ENCODE measurements around the gene RAB4A.
A peak's percentile ranks its signal among the peaks of the same experiment; 100 is the strongest.

The RAB4A gene, protein sequence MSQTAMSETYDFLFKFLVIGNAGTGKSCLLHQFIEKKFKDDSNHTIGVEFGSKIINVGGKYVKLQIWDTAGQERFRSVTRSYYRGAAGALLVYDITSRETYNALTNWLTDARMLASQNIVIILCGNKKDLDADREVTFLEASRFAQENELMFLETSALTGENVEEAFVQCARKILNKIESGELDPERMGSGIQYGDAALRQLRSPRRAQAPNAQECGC

DNA sequence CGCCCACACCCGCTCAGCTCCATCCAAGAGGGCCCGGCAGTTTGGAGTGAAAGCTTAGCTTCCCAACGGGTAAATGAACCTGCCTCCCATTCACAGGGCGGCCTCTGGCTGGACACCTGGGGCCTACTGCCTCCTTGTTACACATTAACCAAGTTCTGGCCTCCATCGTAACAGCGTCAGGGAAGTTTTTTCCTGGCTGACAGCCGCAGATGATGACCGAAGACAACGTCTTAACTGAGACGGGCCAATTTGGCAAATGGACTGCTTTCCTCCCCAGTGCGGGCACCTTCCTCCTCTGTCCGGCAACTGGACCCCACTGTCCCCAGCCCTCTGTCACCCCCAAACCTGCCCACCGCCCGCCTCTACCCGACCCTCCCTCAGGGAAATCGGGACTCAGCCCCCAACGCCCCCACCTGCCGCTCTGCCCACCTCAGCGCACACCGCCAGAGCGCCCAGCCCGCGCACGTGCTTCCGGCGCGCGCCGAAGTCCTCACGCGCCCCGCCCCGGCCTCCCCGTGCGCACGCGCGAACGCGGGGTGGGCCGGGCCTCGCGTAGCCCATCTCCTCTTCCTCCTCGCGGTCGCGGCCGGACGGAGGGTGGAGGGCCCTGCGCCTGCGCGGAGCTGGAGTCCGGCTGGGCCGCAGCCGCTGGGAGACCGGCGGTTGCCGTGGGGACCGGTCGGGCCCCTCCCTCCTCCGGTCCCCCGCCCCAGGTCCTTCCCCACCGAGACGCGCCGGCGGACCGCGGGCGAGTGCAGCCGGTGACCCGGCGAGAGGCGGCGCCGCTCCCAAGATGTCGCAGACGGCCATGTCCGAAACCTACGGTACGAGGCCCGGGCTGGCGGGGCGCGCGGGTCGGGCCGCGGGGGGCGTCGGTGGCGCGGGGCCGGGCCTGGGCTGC lies at the start of gene RAB4A:
TSS of gene RAB4A (plus strand) at position 565 of the 901 bp plus-strand sequence. CDS start at position 794, 229 bp downstream.
- peak; percentile 65 for DNase-seq (ENCODE audit: low read depth)

DNA sequence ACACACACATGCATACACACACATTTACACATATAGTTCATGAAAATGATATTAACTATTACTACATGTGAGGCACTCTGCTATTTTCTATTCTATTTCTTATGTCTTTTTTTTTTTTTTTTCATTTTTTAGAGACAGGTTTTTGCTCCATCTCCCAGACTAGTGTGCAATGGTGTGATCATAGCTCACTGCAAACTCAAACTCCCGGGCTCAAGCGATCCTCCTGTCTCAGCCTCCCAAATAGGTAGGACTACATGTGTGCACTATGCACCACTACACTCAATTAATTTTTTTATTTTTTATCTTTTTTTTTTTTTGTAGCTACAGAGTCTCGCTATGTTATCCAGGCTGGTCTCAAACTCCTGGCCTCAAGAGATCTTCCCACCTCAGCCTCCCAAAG lies 48.8 kb upstream of the RAB4A start:
- DNase-seq (ENCODE audit: low read depth): no peak

DNA sequence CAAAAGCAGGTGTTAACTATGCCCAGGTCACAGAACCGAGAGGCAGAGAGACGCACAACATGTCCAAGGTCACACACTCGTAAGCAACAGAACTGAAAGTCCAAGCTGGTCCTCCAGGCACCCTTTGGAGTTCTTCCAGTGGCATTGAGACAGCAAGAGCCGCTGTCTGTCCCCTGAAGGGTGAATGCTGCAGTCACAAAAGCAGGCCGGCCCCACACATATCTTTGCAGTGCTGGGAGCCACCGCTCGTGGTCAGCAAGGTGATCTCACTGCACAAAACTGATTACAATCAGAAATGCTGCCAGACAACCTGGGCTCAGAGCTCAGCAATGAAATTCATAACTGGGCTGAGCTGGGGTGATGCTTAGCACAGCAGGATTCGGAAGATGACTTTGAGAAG lies 47.4 kb upstream of the RAB4A start:
- no peak for DNase-seq (ENCODE audit: low read depth)

DNA sequence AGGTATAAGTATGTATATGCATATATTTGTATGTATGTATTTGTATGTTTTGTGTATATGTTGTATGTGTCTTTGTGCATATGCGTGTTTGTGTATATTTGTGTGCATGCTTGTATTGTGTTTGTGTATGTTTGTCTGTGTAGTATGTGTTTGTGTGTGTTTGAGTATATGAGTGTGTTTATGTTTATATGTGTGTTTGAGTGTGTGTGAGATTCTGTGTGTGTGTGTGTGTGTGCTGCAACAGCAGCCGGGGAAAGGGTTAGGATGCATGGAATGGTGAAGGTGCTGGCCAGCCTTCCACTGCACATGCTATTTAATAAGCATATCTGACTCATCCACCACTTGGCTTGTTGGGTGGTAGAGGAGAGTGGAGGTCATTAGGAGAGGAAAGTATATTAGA lies 46.6 kb upstream of the RAB4A start:
- no peak for DNase-seq (ENCODE audit: low read depth)

DNA sequence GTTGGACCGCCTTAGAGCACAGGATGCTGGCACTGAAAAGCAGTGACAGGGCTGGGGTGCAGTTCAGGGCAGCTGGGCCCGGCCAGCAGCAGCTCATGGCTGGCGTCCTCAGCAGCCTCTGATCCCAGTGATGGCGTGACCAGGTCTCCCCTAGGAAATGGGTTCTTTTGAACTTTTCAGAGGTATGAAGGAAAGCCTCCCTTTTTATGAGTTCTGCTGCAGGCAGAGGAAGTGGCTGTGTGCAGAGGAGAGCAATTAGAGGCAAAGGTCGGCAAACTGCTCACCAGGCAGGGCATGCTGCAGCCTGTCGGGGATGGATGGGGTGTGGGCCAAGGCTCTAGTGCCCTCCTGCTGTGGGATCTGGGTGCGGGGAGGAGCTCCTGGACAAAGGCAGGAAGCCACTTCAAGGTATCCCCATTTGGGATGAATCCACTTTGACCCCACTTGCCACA lies 45.6 kb upstream of the RAB4A start:
- no peak for DNase-seq (ENCODE audit: low read depth)

DNA sequence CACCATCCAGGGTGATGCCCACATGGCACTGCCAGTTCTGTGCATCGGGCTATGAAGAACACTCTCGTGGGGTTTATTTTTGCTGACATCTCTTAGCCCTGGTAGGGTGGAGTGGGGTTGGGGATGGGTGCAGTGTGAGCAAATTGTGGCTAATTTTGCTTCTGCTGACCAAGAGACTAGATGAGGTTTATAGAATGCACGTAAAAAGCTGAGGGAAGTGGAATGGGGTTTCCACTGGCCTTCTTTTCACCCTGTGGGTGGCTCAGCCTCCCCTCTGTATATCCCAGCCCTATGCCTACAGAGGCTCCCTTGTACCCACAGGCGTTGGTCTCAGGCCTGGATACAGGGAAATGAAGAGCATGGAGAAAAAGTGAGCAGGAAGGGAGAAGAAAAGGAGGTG lies 44.1 kb upstream of the RAB4A start:
- DNase-seq (ENCODE audit: low read depth): no peak

DNA sequence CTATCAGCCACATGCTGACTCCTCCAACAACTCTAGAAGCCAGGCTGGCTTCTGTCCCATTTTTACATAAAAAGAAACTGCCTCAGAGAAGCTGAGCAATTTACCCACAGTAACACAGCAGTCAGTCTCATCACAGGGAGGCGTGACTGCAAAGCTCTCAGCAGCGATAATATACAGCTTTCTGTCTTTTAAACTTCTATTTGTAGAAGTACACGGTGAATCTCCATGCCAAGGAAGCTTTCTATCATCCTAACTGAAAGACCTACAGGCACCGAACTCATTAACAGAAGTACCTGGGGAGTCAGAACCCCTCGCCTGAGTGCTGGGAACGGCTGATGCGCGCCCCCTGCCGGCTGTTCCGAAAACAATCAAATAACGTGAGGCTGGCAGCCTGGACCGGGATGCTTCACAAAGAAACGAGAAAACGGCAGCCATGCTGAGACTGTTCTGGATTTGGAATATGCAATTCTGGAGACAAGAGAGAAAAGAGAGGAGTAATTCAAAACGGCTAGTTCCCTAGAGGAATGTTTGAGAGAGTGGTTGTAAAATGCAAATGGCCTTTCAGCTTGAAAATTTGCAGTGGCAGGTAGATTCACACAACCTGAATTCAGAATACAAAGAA lies 43.5 kb upstream of the RAB4A start:
- DNase-seq (ENCODE audit: low read depth): peak; percentile 70

DNA sequence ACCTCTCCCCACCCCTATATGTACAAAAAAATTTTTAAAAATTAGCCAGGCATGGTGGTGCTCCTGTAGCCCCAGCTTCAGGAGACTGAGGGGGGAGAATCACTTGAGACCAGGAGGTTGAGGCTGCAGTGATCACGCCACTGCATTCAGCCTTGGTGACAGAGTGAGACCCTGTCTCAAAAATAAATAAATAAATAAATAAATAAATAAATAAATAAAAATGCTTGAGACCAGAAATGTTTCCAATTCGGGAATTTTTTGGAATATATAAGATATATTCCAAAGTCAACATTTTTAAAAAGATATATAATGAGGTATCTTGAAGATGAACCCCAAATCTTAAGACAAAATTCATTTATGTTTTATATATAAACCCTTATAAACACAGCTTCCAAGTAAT lies 42.4 kb upstream of the RAB4A start:
- no peak for DNase-seq (ENCODE audit: low read depth)

DNA sequence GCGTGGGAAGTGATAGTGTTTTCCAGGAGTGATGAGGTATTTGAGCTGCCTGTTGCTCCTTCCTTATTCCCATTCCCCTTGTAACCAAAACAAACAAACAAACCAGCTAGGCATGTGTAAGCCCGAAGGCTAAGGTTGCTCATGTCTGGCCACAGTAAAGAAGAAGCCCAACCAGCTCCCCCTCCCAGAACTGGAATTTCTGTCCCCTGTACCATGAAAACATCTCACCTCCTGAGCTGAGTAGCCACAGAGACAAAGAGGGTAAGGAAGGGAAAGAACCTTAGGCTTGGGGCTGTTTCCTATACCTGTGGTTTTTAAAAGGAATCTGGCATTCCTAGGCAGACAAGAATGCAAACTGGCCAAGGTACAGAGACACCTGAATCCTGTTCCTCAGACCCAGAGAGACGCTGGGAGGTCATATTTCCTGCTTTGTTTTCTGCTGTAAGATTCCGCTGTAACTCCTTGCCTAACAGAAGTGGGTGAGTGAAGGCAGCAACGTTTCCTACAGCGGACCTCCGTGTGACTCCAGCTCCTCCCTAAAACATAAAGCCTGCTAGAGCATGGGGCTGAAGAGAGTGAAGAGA lies 41.7 kb upstream of the RAB4A start:
- DNase-seq (ENCODE audit: low read depth): no peak

DNA sequence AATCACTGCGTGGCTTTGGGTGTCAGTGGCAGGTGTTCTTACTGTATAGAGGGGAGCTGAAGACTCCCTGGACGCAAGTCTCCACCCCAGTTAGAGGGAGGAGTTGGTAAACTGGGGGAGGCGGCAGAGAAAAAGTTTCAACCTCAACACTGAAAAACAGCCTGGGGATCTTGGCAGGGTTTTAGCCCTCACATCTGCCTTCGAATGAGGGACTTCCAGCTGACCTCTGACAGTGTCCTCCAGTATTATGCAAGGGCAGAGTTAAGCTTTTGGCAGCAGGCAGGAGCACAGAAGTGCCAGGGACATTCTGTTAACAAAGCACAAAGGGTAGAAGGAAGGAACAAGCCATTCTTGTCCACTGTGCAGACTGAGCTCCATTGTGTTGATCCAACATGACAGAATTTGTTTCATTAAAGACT lies 41.2 kb upstream of the RAB4A start:
- no peak for DNase-seq (ENCODE audit: low read depth)

DNA sequence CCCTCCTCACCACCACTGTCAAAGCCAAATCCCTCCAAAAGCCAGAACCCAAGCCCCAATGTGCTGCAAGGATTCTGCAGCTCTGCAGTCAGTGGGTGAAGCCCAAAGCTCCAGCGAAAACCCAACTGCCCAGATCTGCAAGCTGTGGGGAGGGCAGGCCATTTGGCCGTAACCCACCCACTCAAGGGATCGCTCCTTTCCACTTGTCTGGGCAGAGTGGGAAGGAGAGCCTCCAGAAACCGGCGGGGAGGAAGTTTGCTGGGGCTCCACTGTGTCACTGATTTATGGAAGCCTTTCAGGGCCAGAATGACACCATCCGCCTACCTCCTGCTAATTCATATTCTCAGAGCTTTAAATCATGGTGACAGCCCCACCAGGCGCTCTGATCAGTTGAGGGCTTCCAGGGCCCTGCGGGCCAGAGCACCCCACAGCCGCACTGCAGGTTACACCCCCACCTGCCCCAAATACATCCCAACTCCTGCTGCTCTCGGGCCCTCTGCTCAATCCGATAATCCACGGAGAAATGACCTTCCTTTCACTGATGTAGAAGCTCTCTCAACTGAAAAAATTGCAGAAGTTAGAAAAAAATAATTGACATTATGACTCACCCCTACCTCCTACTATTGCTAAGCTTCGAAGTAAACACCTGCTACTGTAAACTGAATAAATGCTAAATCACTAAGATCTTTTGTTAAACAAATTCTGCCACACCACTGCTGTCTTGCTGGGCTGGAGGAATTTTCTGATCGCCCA lies 40.6 kb upstream of the RAB4A start:
- no peak for DNase-seq (ENCODE audit: low read depth)

DNA sequence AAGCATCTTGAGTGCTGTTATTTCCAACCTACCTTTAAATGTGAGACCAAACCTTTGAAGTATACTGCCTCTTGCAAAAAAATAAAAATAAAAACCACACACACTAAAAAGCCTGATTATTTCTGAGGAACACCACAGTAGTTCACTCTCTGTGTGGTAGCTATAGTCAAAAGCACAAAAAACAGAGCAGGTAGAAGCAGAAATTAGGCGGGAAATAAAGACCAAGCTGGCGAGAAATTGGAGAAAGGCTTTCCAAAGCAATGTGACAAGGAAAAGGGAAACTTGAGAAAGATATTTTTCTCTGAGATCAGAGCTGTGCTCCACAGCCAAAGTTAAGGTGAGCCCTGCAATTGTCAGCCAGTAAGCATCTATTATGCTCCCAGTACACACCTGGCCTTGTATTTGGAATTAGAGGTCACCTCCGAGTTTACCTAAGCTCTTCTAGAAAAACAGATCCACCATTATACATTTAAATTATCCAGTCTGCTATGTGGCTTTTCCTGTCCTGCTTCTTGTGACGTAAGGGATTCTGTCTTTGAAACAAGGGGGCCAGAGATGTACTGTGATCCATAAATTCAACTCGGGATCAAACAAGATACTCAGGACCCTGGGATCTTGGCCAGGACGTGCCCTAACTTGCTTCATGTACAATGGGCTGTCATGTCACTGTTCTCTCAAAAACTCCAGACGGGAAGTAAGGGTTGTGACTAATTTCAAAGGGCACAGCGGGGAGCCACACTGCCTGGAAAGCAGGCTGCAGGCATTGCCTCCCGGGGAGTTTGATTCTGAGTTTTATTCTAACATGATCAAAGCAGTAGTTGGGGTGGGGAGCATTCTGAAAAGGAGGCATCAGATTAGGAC lies 39.8 kb upstream of the RAB4A start:
- no peak for DNase-seq (ENCODE audit: low read depth)

DNA sequence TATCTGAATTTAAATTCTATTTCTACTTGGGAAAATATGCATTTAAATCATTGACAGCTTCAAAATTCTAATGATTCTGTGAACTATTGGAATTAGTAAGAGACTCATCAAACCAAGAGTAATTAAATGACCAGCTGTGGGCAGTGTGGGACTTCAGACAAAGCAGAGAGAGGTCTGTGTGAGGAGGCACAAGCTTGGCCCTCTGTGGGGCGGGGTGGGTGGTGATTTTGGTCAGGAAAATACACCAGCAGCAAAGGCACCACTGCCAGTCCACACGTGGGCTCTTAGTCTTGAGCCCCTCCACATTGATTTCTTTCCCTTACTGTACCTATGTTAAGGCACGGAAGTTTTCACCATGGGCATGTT lies 39.2 kb upstream of the RAB4A start:
- no peak for DNase-seq (ENCODE audit: low read depth)

DNA sequence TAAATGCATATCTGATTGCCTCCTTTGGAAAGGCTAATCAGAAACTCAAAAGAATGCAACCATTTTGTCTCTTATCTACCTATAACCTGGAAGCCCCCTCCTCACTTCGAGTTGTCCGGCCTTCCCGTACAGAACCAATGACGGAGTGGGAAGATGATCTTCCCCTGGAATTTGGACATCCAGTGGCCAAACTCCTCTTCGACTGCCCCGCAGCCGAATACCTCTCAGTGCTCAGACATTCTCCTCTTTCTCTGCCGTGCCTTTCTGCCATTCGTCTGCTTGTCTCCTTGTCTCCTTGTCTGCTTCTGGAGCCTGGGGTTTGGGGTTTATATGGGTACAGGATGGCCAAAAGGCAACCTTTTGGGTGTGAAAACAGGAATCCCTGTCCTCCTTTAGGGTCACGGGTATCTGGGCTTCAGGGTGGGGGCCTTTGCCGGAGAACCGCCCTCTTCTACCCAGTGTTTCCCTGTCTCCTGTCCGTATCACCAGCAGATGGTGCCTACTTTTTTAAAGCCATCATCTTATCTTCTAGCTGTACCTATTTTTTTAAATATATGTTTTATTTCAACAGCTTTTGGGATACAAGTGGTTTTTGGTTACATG lies 35.9 kb upstream of the RAB4A start:
- no peak for DNase-seq (ENCODE audit: low read depth)

DNA sequence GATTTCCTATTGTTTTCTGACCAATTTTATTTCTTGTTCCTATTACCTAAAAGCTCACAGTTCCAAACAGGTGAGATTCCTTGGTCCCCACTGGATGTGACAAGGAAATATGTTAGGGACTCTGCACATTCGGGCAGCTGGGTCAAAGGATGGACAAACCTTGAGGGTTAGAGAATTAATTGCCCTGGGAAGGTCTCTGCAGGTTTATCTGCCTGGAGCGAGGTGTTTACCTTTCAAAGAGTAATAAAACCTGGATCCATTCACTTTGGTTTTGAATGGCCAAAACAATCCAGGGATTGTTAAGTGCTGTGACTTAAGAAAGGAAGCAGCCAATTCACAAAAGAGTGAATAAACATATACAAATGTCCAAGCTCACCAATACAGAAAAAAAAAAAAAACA lies 33.6 kb upstream of the RAB4A start:
- no peak for DNase-seq (ENCODE audit: low read depth)

DNA sequence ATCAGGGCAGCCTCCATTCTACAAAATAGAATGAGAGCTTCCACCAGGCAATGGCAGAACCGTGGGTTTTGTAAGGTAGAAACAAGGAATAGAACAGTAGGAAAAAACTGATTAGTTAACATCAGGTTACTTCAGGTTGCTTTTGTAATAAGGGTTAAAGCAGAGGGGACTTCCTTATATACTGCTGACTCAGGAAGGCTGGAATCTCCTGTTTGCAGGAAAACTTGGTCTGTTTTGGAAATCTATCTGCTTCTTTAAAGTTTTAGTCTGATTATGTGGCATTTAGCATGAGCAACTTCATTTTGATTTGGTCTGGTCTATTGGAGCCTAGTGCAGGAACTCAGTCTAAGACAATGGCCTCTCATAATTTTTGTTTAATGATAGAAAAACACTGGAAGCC lies 32.7 kb upstream of the RAB4A start:
- DNase-seq (ENCODE audit: low read depth): no peak

DNA sequence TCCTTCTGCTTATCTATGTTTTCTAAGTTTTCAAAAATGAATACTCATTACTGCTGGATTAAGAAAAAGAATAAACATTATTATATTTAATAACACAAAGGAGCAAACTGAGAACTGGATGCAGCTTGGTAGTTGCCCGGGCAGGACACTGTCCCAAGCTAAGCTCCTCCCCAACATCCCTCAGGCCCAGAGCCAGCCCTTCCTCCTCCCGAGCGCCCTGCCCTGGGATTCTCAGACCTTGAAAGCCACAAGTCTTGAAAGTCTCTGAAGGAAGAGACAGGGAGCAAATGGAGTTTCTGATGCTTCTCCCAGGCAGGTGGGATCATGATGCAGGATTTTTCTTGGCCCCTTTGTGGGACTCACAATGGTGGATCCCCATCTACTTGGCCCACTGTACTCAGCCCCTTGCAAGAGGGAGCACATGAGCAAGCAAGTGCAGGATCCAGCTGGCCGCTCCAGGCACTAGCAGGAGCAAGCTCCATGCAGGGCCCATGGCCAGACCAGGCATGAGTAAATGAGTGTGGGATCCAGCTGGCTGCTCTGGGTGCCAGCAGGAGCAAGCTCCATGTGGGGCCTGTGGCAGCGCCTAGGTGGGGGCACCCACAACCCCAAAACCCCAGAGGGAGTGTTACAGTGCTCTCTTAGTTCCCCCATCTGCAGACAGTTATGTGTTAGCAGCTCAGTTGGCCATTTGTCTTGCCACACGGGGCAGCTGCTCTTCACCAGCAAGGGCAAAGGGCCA lies 32.1 kb upstream of the RAB4A start:
- DNase-seq (ENCODE audit: low read depth): no peak

DNA sequence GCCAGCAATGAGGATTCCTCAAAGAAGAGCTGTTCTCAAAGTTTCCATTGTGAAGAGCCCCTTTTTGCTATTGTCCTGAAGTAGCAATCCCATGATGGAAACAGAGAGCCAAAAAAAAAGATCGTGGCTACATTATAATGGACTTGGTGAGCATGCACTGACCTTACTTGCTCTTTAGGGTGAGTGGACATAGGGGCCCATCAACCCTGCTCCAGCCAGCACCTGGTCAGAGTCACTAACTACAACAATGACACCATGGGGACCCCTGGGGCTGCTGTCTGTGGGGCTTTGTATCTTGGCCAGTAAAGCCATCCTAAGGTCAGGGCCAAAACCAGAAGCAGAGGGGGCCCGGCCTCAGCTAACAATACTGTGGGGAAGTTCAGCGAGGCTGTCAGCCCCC lies 30.4 kb upstream of the RAB4A start:
- no peak for DNase-seq (ENCODE audit: low read depth)

DNA sequence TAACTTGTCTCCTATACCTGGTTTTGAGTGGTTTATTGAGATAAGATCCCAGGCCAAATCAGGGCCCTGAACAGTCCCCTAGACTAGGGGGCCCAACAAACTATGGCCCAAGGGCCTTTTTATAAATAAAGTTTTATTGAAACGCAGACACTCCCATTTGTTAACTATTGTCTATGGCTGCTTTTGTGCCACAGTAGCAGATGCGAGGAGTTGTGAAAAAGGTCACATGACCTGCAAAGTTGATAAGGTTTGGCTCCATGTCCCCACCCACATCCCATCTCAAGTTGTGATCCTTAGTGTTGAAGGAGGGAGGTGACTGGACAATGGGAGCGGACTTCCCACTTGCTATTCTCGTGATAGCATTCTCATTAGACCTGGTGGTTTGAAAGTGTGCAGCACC lies 29.5 kb upstream of the RAB4A start:
- no peak for DNase-seq (ENCODE audit: low read depth)

DNA sequence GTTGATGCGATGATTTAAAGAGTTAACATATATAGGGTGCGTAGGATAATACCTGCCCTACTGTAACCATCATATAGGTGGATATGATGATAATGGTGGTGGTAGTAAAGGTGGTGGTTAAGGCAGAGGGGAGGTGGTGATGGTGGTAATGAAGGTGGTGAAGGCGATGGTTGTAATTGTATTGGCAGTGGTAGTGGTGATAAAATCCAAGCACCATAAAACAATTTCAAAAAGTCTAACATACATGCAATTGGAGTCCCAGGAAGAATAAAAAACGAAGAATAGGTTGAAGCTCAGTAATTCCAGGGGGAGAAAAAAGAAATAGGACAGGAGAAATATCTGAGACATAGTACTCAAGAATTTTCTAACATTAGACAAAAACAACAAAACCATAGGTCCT lies 27.3 kb upstream of the RAB4A start:
- no peak for DNase-seq (ENCODE audit: low read depth)
